ENCODE measurements around the gene ADAMTS3.
"Not testable (repeated sequence)": the region's sequence is repeated elsewhere in the genome, so short reads cannot be mapped to it uniquely, and the experiment has no call there.

ADAMTS3 gene

GRCh38 chr4:72468904-72469502 lies 100.0 kb downstream of the ADAMTS3 start:
- DNase-seq, result peak in 2 of 4 experiments; percentile 42 to 45

GRCh38 chr4:72467633-72468032 lies 101.4 kb downstream of the ADAMTS3 start:
- no peak for DNase-seq

GRCh38 chr4:72463724-72464123 lies 105.3 kb downstream of the ADAMTS3 start:
- DNase-seq, result no peak

GRCh38 chr4:72457158-72457557 lies 111.9 kb downstream of the ADAMTS3 start:
- no peak for DNase-seq

GRCh38 chr4:72451349-72451748 lies 117.7 kb downstream of the ADAMTS3 start:
- DNase-seq, result no peak

GRCh38 chr4:72449705-72450104 lies 119.3 kb downstream of the ADAMTS3 start:
- no peak for DNase-seq

- DNase-seq, result no peak
Measured at GRCh38 chr4:72448231-72448630, 120.8 kb downstream of the ADAMTS3 start.

GRCh38 chr4:72446353-72447055 lies 122.5 kb downstream of the ADAMTS3 start:
- no peak for DNase-seq

GRCh38 chr4:72444092-72444491 lies 124.9 kb downstream of the ADAMTS3 start:
- no peak for DNase-seq

- DNase-seq, result no peak
Measured at GRCh38 chr4:72442715-72443114, 126.3 kb downstream of the ADAMTS3 start.

- no peak for DNase-seq
Measured at GRCh38 chr4:72442147-72442546, 126.9 kb downstream of the ADAMTS3 start.

GRCh38 chr4:72440386-72440785 lies 128.6 kb downstream of the ADAMTS3 start:
- no peak for DNase-seq

- DNase-seq, result no peak
Measured at GRCh38 chr4:72432975-72433374, 136.0 kb downstream of the ADAMTS3 start.

- DNase-seq, result peak; percentile 4 to 32 (median 23)
Measured at GRCh38 chr4:72432282-72432681, 136.7 kb downstream of the ADAMTS3 start.

- no peak for DNase-seq
Measured at GRCh38 chr4:72430988-72431387, 138.0 kb downstream of the ADAMTS3 start.

GRCh38 chr4:72430050-72430449 lies 139.0 kb downstream of the ADAMTS3 start:
- no peak for DNase-seq

- DNase-seq, result no peak
Measured at GRCh38 chr4:72429397-72429889, 139.6 kb downstream of the ADAMTS3 start.

- DNase-seq, result no peak
Measured at GRCh38 chr4:72427057-72427456, 142.0 kb downstream of the ADAMTS3 start.

- DNase-seq, result not testable (repeated sequence)
Measured at GRCh38 chr4:72425908-72426307, 143.1 kb downstream of the ADAMTS3 start.

- DNase-seq, result no peak
Measured at GRCh38 chr4:72424006-72424405, 145.0 kb downstream of the ADAMTS3 start.

- DNase-seq, result no peak
Measured at GRCh38 chr4:72422416-72422815, 146.6 kb downstream of the ADAMTS3 start.

- DNase-seq, result peak in 1 of 4 experiments; percentile 1
Measured at GRCh38 chr4:72418458-72418857, 150.6 kb downstream of the ADAMTS3 start.

- no peak for DNase-seq
Measured at GRCh38 chr4:72410158-72410557, 158.9 kb downstream of the ADAMTS3 start.

- DNase-seq, result no peak
Measured at GRCh38 chr4:72408568-72408967, 160.5 kb downstream of the ADAMTS3 start.

Measured in suppressor macrophage (primary cell).